Mesenteric fat pad (tissue), 1 donor: Measurements from ENCODE around the gene TMEM89. TPM values are rescaled to one million over a fixed set of nuclear protein-coding genes. Genes with fewer than 3 reads are reported as not detected.

ENCODE experiments used
- DNase-seq: peaks from one replicate; pipeline ENCODE4 v3.0.0-alpha.2; 2020; ENCODE audit warnings: low spot score
- total RNA-seq: library from RNA; stranded (reverse); fragmentation: NEBNext Ultra II Directional; extraction: Animal tissue kit (Norgen Biotek cat#: 25700); gene quantifications from one replicate; pipeline ENCODE4 v1.2.1, GENCODE V29; 2021
- donor health status: DM: yes; HTN: yes; CAD: no.

The TMEM89 gene
- total RNA-seq, 1 donor from 2014 or later, result not detected

GRCh38 chr3:48642605-48643004 lies 21.0 kb upstream of the TMEM89 start:
- DNase-seq, result no peak

- DNase-seq, result no peak
Observed at GRCh38 chr3:48641396-48641795, 19.8 kb upstream of the TMEM89 start.

GRCh38 chr3:48639944-48640606 lies 18.5 kb upstream of the TMEM89 start:
- DNase-seq, result no peak

GRCh38 chr3:48637305-48637704 lies 15.7 kb upstream of the TMEM89 start:
- no peak for DNase-seq

- DNase-seq, result no peak
Observed at GRCh38 chr3:48636149-48636655, 14.6 kb upstream of the TMEM89 start.

GRCh38 chr3:48635222-48636021 lies 13.9 kb upstream of the TMEM89 start, which contains the start of gene SLC26A6:
SLC26A6 (minus strand) TSS chr3:48635461; CDS start chr3:48635393, 68 bp downstream.
- peak; percentile 99 for DNase-seq

- DNase-seq, result no peak
Observed at GRCh38 chr3:48634661-48635221, 13.2 kb upstream of the TMEM89 start.

GRCh38 chr3:48633743-48634142 lies 12.2 kb upstream of the TMEM89 start:
- DNase-seq, result no peak

- DNase-seq, result no peak
Observed at GRCh38 chr3:48633256-48633655, 11.7 kb upstream of the TMEM89 start.

- DNase-seq, result no peak
Observed at GRCh38 chr3:48631516-48632448, 10.2 kb upstream of the TMEM89 start.

- no peak for DNase-seq
Observed at GRCh38 chr3:48630833-48631232, 9.3 kb upstream of the TMEM89 start.

- no peak for DNase-seq
Observed at GRCh38 chr3:48630407-48630806, 8.8 kb upstream of the TMEM89 start.

GRCh38 chr3:48629894-48630293 lies 8.3 kb upstream of the TMEM89 start:
- no peak for DNase-seq

- no peak for DNase-seq
Observed at GRCh38 chr3:48628277-48629017, 6.9 kb upstream of the TMEM89 start.

- DNase-seq, result no peak
Observed at GRCh38 chr3:48625600-48625999, 4.0 kb upstream of the TMEM89 start.

- DNase-seq, result no peak
Observed at GRCh38 chr3:48624767-48625166, 3.2 kb upstream of the TMEM89 start.

- DNase-seq, result no peak
Observed at GRCh38 chr3:48623851-48624547, 2.4 kb upstream of the TMEM89 start.

GRCh38 chr3:48619541-48620524 lies 1.7 kb downstream of the TMEM89 start:
- no peak for DNase-seq
